PC-9 (cell line): ENCODE data around the gene TFPI2. TPM values are rescaled to one million over a fixed set of nuclear protein-coding genes. Genes with fewer than 3 reads are reported as not detected.

Experiments
- BruUV-seq: library from RNA; stranded (reverse); fragments of 400-500 nt; replicated peaks from 2 replicates; lab custom pipeline; 2021; lab: Mats Ljungman, UMichigan
- CTCF ChIA-PET: fragments of 300-600 bp; sonication (Branson Sonifier 250); formaldehyde crosslinking; loops from one replicate; lab custom pipeline; 2022; ENCODE audit warnings: antibody characterized with exemption; lab: Charles Lee
- POLR2A ChIA-PET: fragments of 300-600 bp; sonication (Branson Sonifier 250); formaldehyde crosslinking; loops from one replicate; lab custom pipeline; 2022; ENCODE audit warnings: antibody characterized with exemption; ENCODE audit not compliant: unreplicated experiment; lab: Charles Lee
- DNase-seq, 2 experiments: peaks; one replicate each; pipeline versions ENCODE4 v3.0.0 to v3.0.0-alpha.2; 2015 to 2022; ENCODE audit warnings: mixed read lengths in 1 of 2
- H2AFZ ChIP-seq: fragments of 200-600 bp; sonication (generic); 2 replicates; pipeline ENCODE4 v1.8.1; 2017; ENCODE audit warnings: antibody characterized with exemption
- H3F3A ChIP-seq: fragments of 200-600 bp; sonication (generic); 2 replicates; pipeline ENCODE4 v1.8.1; 2017; ENCODE audit warnings: antibody characterized with exemption, mild to moderate bottlenecking, low read depth; ENCODE audit not compliant: insufficient read depth
- H3K27ac ChIP-seq: fragments of 200-600 bp; sonication (generic); 2 replicates; pipeline ENCODE4 v1.6.1; 2016; ENCODE audit warnings: mixed run types
- H3K27me3 ChIP-seq: fragments of 200-600 bp; sonication (generic); 2 replicates; pipeline ENCODE4 v1.6.1; 2016; ENCODE audit warnings: low read depth, mixed run types; ENCODE audit not compliant: insufficient read depth
- H3K36me3 ChIP-seq: fragments of 200-600 bp; sonication (generic); 2 replicates; pipeline ENCODE4 v1.6.1; 2016; ENCODE audit warnings: low read depth, mixed run types
- H3K4me1 ChIP-seq: fragments of 200-600 bp; sonication (generic); replicated peaks from 2 replicates; pipeline ENCODE4 v1.6.1; 2016; ENCODE audit warnings: mixed run types; ENCODE audit not compliant: insufficient read depth
- H3K4me2 ChIP-seq: fragments of 200-600 bp; sonication (generic); 2 replicates; pipeline ENCODE4 v1.6.1; 2017; ENCODE audit warnings: mixed run types
- H3K4me3 ChIP-seq: fragments of 200-600 bp; sonication (generic); 2 replicates; pipeline ENCODE4 v1.6.1; 2016; ENCODE audit warnings: mixed run types
- H3K79me2 ChIP-seq: fragments of 200-600 bp; sonication (generic); 2 replicates; pipeline ENCODE4 v1.6.1; 2017; ENCODE audit warnings: low read depth, mixed run types
- H3K9me2 ChIP-seq: fragments of 200-600 bp; sonication (generic); 2 replicates; pipeline ENCODE4 v1.8.1; 2017; ENCODE audit warnings: mild to moderate bottlenecking; ENCODE audit not compliant: insufficient read depth
- H3K9me3 ChIP-seq: fragments of 200-600 bp; sonication (generic); 2 replicates; pipeline ENCODE4 v1.8.1; 2016; ENCODE audit warnings: low read depth; ENCODE audit not compliant: insufficient read depth
- H4K20me1 ChIP-seq: fragments of 200-600 bp; sonication (generic); 2 replicates; pipeline ENCODE4 v1.8.1; 2017; ENCODE audit not compliant: insufficient read depth
- CTCF ChIP-seq: fragments of 200-600 bp; sonication (generic); conservative IDR thresholded peaks from 2 replicates; pipeline ENCODE4 v1.6.1; 2017; ENCODE audit warnings: mixed run types, antibody characterized with exemption, mild to moderate bottlenecking, moderate library complexity
- EZH2 ChIP-seq: fragments of 200-600 bp; sonication (generic); IDR thresholded peaks from 2 replicates; pipeline ENCODE4 v1.8.0; 2017; ENCODE audit warnings: antibody characterized with exemption, low read depth
- intact Hi-C: fragments of 100-400 bp; cut with micrococcal nuclease; formaldehyde crosslinking; loops from one replicate; pipeline ENCODE4 v1.10.0; 2022; ENCODE audit not compliant: unreplicated experiment
- total RNA-seq: library from RNA; stranded (reverse); gene quantifications from 2 replicates; pipeline ENCODE4 v1.2.3, GENCODE V29; 2021

The TFPI2 gene
- total RNA-seq, 1 experiment from 2014 or later: 67.3 TPM

GRCh38 chr7:93882468-93882867, 8.1 kb downstream of the TFPI2 start:
- CTCF ChIA-PET: no interaction called here
- Histone ChIP-seq H3K9me2 (no peaks in the 10 kb centered on the region; the same call in 1 of the 2 replicates), H3F3A (no peaks in the 10 kb centered on the region), H3K4me3 (no peak overlapping the region), H2AFZ (no peak overlapping the region), H3K27me3 (no peaks in the 10 kb centered on the region), H3K4me2 (no peak overlapping the region), H3K36me3 (0 out of 2 replicates have a peak, but pooled peaks cover under 1% of the 10 kb centered on the region), H3K9me3 (peaks cover 9% of the 10 kb centered on the region), H3K4me1 (no peaks in the 10 kb centered on the region), H4K20me1 (no peaks in the 10 kb centered on the region), H3K79me2 (no peaks in the 10 kb centered on the region), H3K27ac (no peak overlapping the region)
- intact Hi-C loops: loop anchor here (10.0 kb wide), 1 partner anchor 638 kb away; no protein-coding TSS in a partner anchor
- no TSS peak for BruUV-seq
- TF ChIP-seq EZH2: no peak
- TF ChIP-seq CTCF: no peak
- POLR2A ChIA-PET: no interaction called here
- DNase-seq: no peak

GRCh38 chr7:93879356-93879755, 11.2 kb downstream of the TFPI2 start:
- Histone ChIP-seq H3K4me1 (no peaks in the 10 kb centered on the region), H4K20me1 (no peaks in the 10 kb centered on the region), H3F3A (no peaks in the 10 kb centered on the region), H3K79me2 (no peaks in the 10 kb centered on the region), H3K4me2 (no peak overlapping the region), H2AFZ (no peak overlapping the region), H3K36me3 (no peaks in the 10 kb centered on the region), H3K9me3 (peaks cover 9% of the 10 kb centered on the region), H3K9me2 (no peaks in the 10 kb centered on the region; the same call in 1 of the 2 replicates), H3K27ac (no peak overlapping the region), H3K27me3 (no peaks in the 10 kb centered on the region), H3K4me3 (no peak overlapping the region)
- BruUV-seq: no TSS peak
- intact Hi-C loops: no loop called here
- POLR2A ChIA-PET: interaction anchor here (0.7 kb wide), 1 partner anchor 364 kb away, joined by 3 read pairs; no protein-coding TSS in a partner anchor
- no peak for DNase-seq
- TF ChIP-seq EZH2: no peak
- CTCF ChIA-PET: no interaction called here

- Histone ChIP-seq H3K4me1 (no peaks in the 10 kb centered on the region), H3K36me3 (no peaks in the 10 kb centered on the region), H2AFZ (no peak overlapping the region), H3F3A (no peaks in the 10 kb centered on the region), H3K9me3 (peaks cover 9% of the 10 kb centered on the region), H3K27me3 (no peaks in the 10 kb centered on the region), H3K4me2 (no peak overlapping the region), H3K4me3 (no peak overlapping the region), H3K9me2 (no peaks in the 10 kb centered on the region; the same call in 1 of the 2 replicates), H3K27ac (no peak overlapping the region), H3K79me2 (no peaks in the 10 kb centered on the region), H4K20me1 (no peaks in the 10 kb centered on the region)
- no TSS peak for BruUV-seq
- no peak for TF ChIP-seq EZH2
- TF ChIP-seq CTCF: no peak
- intact Hi-C loops: no loop called here
- ChIA-PET CTCF (no interaction called here), POLR2A (no interaction called here)
- DNase-seq: no peak
Observed at GRCh38 chr7:93877742-93878141, 12.8 kb downstream of the TFPI2 start.
